ENCODE measurements around the gene SMIM3.

DNA sequence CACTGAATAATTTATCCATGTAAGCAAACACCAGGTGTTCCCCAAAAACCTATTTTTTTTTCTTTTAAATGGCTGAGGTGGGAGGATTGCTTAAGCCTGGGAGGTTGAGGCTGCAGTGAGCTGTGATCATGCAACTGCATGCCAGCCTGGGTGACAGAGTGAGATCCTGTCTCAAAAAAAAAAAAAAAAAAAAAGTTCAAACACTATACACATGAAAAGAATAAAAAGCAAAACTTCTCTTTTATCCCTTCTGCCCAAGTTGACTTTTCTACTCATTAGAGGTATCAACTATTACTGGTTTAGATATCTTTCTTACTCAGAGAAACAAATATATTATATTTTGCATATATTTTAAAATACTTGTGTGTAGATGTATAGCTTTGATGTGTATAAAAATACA is 37.6 kb upstream of the SMIM3 start:
- TF ChIP-seq, protein P1, sequence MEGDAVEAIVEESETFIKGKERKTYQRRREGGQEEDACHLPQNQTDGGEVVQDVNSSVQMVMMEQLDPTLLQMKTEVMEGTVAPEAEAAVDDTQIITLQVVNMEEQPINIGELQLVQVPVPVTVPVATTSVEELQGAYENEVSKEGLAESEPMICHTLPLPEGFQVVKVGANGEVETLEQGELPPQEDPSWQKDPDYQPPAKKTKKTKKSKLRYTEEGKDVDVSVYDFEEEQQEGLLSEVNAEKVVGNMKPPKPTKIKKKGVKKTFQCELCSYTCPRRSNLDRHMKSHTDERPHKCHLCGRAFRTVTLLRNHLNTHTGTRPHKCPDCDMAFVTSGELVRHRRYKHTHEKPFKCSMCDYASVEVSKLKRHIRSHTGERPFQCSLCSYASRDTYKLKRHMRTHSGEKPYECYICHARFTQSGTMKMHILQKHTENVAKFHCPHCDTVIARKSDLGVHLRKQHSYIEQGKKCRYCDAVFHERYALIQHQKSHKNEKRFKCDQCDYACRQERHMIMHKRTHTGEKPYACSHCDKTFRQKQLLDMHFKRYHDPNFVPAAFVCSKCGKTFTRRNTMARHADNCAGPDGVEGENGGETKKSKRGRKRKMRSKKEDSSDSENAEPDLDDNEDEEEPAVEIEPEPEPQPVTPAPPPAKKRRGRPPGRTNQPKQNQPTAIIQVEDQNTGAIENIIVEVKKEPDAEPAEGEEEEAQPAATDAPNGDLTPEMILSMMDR (IDR thresholded peaks at IDR 0.05; ENCODE audit: low read length), result no peak
- no peak for TF ChIP-seq EZH2 (optimal IDR thresholded peaks at IDR 0.05; ENCODE audit: low read depth, low read length)
